HG03457 (cell line): Measurements from ENCODE around the gene MSX1.

Experiments used
- ATAC-seq: cut with Tn5 transposase; IDR thresholded peaks from one replicate; pipeline ENCODE4 v1.9.1; 2021; ENCODE audit warnings: moderate number of reproducible peaks; ENCODE audit not compliant: unreplicated experiment

The MSX1 gene

DNA sequence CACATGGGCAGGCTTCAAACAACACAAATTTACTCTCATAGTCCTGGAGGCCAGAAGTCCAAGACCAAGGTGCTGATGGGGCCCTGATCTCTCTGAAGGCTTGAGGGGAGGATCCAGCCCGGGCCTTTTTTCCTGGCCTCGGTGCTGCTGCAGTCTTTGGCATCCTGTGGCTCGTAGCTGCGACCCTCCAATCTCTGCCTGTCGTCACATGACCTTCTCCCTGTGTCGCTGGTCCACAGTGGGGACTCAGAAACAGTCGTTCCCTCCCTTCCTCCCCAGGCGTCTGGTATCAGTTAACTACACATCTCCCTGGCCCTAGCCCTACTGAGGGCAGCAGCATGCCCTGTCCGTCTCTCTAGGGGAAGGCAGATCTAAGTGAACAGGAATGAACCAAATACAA lies 19.1 kb upstream of the MSX1 start:
- no peak for ATAC-seq

DNA sequence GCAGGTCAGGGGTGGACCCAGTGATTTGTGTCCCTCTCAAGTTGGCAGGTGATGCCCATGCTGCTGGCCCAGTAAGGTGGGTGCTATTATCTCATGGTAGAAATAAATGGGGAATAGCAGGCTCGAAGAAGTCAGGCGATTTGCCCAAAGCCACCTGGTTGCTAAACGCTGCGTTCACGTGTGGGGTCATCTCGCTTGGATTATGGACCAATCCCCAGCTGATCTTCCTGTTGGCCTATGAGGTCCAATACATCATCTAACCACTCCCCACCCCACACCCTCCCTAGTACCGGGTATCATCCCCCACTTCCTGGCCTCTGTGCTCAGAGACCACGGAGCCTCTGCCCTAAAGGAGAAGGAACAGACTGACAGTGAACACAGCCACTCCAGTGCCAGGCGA lies 18.3 kb upstream of the MSX1 start:
- no peak for ATAC-seq

DNA sequence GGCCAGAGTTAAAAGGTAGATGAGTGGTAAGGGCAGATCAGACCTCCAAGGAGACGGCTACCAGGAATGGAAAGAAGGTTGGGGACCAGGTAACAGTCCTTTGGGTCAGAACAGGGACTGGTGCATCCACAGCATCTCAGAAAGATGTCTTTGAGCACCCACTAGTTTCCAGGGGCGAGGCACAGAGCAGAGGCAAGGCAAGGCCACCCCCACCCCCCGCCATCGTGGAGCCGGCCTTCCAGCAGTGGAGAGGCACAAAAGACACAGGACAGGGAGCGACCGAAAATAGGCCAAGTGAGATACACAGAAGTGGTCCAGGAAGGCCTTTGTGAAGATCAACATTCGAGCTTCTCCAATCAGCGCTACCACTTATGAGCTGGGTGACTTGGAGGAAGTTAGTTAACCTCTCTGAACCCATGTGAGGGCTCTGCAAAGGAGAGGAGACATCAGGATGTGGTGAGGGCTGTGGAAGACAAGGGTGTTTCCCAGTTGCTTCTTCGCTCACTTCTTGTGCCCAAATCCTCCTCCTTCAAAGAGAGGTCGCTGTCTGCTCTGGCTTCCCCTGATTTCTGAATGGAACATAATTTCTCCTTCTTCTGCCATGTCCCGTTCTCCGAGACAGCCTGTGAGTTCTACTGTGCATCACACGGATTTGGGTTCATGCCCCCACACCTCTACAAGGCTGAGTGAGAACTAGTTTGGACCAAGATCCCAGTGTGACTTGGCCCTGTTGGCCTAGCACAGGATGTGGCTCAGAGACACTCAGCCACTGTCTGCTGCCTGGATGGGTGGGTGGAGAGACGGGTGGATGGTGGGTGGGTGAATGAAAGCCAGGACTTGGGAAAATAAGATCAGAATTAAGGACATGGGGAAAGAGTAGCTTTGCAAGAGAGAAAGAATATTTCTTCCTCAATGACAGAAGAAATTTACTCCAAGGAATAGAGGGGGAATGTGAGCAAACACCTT lies 16.7 kb upstream of the MSX1 start:
- ATAC-seq, result no peak

DNA sequence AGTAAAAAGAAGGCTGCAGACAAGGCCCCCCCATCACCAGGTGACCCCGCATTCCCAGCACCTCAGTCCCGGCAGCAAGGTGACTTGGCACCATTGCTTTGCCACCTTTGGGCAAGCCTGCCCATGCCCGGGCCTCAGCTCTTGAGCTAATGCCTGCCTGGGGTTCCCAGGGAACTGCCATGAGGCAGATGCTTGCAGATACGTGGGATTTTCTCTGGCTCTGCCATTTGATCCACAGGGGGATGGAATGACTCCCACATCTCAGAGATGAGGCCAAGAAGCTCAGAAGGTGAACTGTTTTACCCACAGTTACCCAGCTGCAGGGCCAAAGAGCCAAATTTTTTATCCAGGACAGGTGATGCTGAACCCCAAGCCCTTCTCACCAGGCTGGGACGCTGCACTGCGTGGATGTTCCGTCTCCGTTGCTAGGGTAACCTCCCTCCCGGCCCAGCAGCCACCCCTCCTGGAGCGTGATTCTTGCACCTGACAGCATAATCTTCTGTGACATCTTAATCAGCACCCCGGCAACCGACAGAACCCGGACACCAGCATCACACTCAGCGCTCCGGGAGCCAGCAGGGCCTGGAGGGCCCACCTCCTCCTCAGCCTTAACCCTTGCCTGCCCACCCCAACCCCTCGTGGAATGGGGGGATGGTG lies 15.7 kb upstream of the MSX1 start:
- ATAC-seq, result no peak

DNA sequence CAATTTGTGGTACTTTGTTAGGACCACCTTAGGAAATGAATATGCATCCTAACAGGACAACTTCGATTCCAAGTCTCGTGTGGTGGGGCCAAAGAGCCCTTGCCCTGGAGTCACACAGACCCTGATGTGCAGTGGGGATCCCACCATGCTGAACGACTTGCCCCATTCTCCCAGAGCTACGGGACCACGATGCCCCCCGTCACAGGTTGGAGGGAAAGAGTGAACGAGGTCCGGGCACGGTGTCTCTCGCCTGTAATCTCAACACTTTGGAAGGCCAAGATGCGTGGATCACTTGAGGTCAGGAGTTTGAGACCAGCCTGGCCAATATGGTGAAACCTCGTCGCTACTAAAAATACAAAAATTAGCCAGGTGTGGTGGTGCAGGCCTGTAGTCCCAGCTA lies 14.4 kb upstream of the MSX1 start:
- no peak for ATAC-seq

DNA sequence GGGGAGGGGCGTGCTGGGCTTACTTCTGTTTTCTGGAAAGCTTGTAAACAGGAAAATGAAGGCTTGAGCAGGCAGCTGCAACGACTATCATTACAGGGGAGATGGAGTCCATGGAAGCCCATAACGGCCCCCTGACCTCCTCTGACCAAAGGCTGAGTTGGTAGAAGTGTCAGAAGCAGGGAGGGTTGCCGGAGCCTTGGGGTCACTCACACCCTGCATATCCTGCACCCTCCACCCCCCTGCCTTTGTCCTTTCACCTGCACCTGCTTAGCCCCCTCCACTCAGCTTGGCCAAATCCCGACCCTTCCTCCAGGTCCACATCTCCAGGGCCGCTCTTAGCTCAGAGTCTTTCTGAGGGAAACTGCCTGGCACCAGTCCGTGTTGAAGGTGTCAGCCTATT lies 12.5 kb upstream of the MSX1 start:
- no peak for ATAC-seq

DNA sequence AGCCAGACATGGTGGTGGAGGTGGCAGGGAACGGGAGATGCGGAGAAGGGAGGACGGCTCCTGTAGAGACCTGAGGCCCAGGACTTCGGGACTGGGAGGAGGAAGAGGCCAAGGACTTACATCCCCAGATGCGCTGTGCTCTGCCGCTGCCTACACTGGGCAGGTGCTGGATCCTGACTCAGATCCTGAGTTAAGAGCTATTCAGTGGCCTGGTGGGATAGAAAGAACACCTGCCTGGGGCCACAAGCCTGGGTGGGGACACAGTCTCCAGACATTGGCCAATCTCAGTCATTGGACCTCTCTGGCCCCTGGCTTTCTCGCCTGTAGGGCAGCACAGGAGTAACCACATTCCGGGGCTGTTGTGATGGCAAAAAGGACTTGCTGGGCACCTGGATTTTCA lies 10.9 kb upstream of the MSX1 start:
- no peak for ATAC-seq

DNA sequence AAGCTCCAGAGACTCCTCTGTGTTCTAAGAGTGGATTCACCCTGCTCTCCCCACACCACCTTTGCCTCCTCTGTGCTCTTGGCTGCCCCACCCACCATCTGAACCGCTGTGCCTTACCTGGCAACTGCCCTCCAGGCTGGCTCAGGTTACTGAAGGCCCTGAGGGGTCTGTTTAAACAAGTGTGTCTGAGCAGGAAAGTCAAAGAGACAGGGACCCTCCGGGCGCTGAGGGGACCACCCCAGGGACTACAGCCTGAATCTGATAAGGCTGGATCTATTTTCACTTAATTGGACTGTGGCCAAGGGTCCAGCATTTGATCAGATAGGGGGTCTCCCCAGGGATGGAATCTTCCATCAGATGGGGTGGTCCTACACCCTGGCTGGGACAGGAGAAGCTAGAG lies 10.4 kb upstream of the MSX1 start:
- no peak for ATAC-seq

DNA sequence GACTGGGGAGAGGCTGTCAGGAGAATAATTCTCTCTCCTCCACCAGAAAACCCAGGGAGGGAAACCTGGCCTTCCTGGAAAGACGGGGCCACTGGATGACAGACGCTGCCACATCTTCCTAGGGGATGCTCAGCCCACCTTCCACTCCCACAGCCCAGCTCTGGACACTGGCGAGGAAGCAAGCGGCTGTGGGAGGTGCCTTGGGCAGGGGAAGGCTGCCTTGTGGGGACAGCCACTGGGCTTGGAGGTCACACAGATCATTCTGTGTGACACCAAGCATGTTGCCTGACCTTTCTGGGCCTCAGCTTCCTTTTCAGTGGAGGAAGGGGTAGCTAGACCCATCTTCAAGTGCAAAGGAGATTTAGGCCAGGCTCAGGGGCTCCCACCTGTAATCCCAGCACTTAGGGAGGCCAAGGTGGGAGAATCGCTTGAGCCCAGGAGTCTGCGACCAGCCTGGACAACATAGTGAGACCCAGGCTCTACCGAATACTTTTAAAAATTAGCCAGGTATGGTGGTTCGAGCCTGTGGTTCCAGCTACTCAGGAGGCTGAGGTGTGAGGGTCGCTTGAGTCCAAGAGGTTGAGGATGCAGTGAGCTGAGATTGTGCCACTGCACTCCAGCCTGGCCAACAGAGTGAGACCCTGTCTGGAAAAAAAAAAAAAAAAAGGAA lies 9.8 kb upstream of the MSX1 start:
- ATAC-seq, result no peak

DNA sequence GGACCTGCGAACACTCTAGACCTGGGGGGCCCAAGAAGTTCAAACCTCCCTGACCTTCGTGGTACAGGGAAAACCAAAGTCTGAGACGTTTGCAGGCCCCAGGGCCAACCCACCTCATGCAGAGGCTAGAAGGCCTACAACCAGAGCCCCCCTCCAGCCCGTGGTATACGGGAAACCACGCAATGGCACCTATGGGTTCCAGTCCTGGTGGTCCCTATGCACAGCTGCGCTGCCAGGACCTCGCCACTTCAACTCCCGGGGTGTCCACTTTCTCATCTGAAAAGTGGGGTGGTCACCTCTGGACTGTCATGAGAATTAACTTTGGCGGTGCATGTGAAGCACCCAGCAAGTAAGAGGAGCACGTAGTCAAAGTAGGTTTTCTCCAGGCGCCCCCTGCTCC lies 8.4 kb upstream of the MSX1 start:
- ATAC-seq, result no peak

DNA sequence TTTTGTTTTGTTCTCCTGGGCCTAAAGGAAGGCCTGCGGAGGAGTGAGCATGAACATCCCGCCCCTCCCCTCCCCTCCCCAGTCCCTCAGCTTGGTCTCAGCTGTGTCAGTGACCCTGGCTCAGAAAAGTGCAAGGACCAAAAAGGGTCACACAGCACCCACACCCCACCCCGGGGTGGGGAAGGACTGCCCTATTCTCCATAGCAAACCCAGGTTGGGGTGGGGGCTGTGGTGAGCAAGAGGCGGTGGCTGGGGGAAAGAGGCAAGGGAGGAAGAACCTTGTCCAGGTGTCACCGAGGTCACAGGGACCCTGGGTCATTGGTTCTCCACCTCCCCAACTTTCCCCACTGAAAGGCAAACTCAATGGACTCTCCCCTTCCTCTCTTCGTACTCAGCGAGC lies 7.6 kb upstream of the MSX1 start:
- no peak for ATAC-seq

DNA sequence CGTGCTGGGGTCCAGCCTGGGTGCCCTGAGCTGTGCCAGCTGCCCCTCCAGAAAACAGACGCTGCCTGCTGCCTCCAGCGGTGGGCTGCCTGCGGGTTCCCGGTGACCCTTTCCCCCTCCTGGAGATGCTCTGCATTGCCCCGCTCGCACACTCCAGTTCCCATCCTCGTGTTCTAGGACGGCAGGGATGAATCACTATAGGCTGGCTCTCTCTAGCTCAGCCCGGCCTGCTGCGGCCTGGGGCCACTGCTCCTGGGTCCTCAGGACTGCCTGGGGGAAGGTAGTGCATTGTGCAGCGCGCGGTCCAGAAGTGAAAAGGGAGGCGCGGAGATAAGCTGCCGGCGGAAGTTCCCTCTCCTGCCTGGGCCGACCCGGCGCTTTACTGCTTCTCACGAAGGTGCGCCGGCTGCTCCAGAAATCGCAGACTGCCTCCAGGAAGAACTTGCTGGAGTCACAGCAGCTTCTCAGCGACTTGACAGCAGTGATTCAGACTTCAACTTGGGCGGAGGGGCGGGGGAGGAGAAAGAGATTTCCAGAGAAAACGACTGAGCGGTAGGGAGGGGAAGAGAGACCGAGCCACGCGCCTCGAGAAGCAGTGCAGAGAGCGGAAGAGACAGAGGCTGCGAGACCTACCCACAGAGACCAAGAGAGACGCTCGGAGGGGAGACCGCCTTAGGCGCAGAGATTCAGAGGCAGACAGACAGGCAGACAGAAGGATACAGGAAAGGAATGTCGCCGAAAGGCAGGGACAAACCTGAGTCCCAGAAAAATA lies 6.7 kb upstream of the MSX1 start:
- no peak for ATAC-seq

DNA sequence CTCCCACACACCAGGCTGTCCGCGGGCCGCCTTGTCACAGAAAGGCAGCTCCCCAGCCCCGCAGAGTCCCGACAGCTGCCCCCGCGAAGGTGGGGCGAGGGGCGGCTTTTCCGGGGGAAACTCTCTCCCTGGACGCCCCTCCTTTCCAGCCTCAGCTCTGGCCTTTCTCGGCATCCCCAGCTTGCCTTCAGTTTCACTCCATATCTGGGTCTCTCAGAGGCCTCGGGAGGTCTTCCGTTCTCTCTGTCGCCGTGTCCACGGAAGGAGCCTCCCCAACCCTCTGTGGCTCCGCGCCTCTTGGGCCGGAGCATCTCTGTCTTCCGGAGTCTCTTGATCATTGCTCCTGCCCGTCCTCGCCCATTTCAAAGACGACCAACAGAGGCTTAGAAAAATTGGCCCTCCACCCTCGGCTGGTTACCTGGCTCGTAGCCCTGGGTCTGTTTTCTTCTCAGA lies 6.1 kb upstream of the MSX1 start:
- no peak for ATAC-seq

DNA sequence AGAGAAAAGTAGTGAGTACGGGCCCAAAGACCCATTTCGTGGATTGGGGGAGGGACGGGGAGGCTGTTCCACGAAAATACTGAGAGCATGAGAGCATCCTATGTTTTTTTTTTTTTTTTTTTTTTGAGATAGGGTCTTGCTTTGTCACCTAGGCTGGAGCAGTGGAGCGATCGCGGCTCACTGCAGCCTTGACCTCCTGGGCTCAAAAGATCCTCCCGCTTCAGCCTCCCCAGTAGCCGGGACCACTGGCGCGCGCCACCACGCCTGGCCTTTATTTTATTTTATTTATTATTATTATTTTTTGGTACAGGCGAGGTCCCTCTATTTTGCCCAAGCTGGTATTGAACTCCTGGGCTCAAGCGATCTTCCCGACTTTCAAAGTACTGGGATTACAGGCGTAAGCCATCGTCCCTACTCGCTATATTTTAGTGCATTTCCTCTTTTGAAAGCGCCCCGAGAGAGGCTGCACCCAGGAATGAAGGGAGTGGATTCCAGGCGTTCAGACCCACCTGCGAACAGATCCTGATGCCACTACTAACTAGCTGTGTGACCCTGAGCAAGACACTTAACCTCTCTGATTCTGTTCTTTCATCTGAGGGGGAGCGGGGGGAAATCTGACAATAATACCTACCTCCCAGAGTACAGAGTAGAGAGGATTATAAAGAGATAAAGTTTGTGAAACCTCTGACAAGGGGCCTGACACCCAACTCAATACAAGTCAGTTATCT lies 5.4 kb upstream of the MSX1 start:
- ATAC-seq, result no peak

DNA sequence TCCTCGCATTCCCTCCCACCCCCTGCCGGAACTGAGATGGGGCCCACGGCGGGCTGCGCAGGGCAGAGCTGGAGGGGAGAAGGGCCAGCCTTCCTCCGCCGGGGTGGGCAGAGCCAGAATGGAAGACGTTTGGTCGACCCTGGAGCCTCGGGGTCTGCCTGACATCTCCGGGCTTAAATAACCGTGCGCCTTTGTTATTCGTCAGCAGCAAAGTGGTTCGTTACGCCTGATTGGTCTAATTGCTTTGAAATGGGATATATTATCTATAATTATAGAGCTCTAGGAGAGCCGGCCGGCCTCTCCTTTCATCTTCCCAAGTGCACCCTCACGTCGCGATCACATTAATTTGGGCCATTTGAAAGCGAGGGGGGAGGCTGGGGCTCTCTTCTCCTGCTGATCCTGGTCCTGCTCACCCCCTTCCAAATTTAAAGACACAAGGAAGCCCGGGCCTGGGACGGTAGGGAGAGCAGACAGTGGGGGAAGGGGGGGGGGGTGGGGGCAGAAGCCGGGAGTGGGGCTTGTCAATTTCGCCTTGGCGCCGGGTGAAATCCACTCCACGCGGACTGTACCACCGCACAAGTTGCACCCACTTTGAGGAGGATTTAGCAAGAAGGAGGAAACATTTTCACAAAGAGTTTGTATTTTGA lies 4.7 kb upstream of the MSX1 start:
- ATAC-seq, result no peak

DNA sequence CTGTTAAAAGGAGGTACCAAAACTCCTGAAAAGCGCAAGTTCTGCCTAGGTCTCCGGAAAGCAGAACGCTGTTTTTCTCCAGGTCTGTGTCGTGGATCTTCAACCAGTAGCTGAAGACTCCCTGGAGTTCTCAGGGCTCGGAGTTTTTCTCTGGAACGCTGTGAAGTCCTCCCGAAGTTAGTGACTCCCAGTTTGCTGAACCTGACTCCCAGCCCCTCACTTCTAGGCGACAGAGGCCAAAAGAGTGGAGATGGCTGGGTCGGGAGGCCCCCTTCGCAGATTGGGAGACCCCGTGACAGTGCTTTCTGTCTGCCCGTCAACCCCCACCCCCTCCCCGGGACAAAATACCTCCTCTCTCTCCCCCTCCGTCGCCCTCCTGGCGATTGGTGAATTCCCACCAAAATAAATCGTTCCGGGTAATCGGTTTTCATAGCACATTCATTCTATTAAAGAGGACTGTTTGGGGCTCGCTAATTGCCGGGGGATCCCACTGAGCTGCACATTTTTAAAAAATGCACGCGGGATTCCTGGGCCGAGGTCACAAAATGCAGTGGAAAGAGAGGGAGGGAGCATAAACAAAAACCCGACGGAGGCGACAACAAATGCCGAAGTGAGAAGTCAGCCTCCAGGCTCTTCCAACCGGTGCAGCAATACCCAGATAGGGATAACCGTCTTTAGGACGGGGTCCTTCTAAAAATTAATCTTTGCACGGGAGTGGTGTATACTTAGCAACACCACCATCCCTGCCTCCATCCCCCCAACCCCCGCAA lies 4.0 kb upstream of the MSX1 start:
- no peak for ATAC-seq

DNA sequence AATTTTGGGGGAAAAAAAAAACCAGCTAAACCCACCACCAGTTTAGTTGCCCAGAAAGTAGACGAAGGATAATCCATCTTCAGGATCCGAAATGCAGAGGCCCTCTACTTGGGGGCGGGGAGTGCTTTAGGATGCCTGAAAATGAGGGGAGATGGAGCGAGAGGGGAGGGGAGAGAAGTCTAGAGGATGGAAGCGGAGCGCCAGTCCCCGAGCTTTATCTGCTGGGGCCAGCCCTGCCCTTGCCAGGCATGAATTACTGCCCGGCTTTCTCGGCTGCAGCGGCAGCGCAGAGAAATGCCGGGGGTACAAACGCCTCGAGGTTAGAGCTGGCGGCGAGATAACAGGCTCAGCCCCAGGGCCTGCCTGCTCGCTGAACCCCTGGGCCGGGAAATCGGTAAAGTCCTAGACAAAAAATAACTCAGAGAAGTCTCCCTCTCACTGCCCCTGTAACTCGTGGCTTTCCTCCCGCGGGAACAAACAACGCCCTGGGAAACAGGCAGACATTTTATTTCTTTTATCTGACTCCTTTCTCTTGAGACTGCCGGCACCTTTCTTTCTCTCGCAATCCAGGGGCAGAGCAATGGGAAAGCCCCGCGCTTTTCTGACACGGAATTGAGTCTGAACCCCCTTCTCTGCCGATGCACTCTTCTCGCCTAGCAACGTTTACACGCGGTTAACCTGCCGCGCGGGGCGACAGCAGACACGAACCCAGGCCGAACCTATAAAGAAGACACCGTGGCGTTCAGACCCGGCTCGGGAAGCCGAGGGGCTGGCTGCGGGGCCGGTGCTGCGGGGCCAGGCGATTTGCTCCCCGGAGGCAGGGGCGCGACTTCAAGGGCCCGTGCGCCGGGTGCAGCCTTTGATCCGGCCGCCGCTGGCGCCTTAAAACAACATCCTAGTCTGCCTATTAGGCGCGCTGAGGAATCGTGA lies 3.1 kb upstream of the MSX1 start:
- no peak for ATAC-seq
